ENCODE data around the gene DMAC2L.

The DMAC2L gene

DNA sequence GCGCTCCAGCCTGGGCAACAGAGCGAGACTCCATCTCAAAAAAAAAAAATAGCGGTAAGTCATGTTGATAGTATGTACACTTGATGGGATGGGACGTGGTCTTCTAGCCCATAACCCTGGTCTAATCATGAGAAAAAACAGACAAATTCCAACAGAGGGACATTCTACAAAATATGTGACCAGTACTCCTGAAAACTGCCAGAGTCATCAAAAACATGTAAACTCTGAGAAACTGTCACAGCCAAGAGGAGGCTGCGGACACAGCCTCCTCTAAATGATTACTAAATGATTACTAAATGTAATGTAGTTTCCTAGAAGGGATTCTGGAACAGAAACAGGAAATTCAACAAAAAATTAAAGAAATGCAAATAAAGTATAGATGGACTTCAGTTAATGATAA is 63.6 kb downstream of the DMAC2L start:
- TF ChIP-seq, protein P1, sequence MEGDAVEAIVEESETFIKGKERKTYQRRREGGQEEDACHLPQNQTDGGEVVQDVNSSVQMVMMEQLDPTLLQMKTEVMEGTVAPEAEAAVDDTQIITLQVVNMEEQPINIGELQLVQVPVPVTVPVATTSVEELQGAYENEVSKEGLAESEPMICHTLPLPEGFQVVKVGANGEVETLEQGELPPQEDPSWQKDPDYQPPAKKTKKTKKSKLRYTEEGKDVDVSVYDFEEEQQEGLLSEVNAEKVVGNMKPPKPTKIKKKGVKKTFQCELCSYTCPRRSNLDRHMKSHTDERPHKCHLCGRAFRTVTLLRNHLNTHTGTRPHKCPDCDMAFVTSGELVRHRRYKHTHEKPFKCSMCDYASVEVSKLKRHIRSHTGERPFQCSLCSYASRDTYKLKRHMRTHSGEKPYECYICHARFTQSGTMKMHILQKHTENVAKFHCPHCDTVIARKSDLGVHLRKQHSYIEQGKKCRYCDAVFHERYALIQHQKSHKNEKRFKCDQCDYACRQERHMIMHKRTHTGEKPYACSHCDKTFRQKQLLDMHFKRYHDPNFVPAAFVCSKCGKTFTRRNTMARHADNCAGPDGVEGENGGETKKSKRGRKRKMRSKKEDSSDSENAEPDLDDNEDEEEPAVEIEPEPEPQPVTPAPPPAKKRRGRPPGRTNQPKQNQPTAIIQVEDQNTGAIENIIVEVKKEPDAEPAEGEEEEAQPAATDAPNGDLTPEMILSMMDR (IDR thresholded peaks at IDR 0.05; ENCODE audit: extremely low read depth, missing control alignments): no peak
- DNase-seq (ENCODE audit: low spot score): no peak
